HCT116 (cell line): Measurements from ENCODE around the gene TWSG1. TPM values are rescaled to one million over a fixed set of nuclear protein-coding genes. Genes with fewer than 3 reads are reported as not detected.

Experiments used
- ATAC-seq: fragments of 200-7000 bp; cut with Tn5 transposase; 2 replicates; pipeline ENCODE4 v1.9.1; 2020; ENCODE audit warnings: mild to moderate bottlenecking, moderate library complexity
- BruUV-seq: library from RNA; stranded (reverse); fragments of 400-500 nt; replicated peaks from 2 replicates; lab custom pipeline; 2021; lab: Mats Ljungman, UMichigan
- CTCF ChIA-PET: fragments of 300-600 bp; sonication (Branson Sonifier 250); formaldehyde crosslinking; loops from one replicate; lab custom pipeline; 2021; ENCODE audit warnings: antibody characterized with exemption; lab: Charles Lee
- POLR2A ChIA-PET: fragments of 300-600, 350-600 bp; sonication (Branson Sonifier 250); formaldehyde crosslinking; loops from one replicate; lab custom pipeline; 2021; ENCODE audit warnings: antibody characterized with exemption; lab: Charles Lee
- RAD21 ChIA-PET, 2 experiments: fragments of 300-600 bp; sonication (Branson Sonifier 250); formaldehyde crosslinking; loops; one replicate each; lab custom pipeline; 2023; ENCODE audit warnings: low total read pairs in 2 of 2; ENCODE audit not compliant: uncharacterized antibody in 2 of 2, unreplicated experiment in 2 of 2, low non-redundant PET in 1 of 2; lab: Charles Lee
- DNase-seq: peaks from one replicate; pipeline ENCODE4 v3.0.0-alpha.2; 2010; ENCODE audit warnings: low read depth, low spot score
- H2AFZ ChIP-seq: fragments of 200-600 bp; shearing (Covaris generic), sonication (generic); 2 replicates; pipeline ENCODE4 v1.6.1; 2017; ENCODE audit warnings: low read depth, mixed run types, mixed read lengths, antibody characterized with exemption, low read length; ENCODE audit not compliant: poor library complexity, severe bottlenecking
- H3K27ac ChIP-seq: 2 replicates; pipeline ENCODE4 v1.5.1; 2012; ENCODE audit warnings: low read depth, low read length
- H3K27me3 ChIP-seq: fragments of 200-600 bp; sonication (generic); 2 replicates; pipeline ENCODE4 v1.6.1; 2016; ENCODE audit warnings: mixed run types, low read length, mixed read lengths; ENCODE audit not compliant: insufficient read depth
- H3K36me3 ChIP-seq, 2 experiments: fragments of 200-500 bp in 1 of 2; fragments of 200-600 bp in 1 of 2; sonication (Bioruptor generic) in 1 of 2; sonication (generic) in 1 of 2; 2 replicates each; pipeline versions ENCODE4 v1.5.1 to v1.6.1; 2014 to 2016; ENCODE audit warnings: low read length in 2 of 2, inconsistent platforms in 1 of 2, mixed read lengths in 1 of 2, mixed run types in 1 of 2; ENCODE audit not compliant: insufficient read depth in 2 of 2, control insufficient read depth in 1 of 2
- H3K4me1 ChIP-seq, 2 experiments: fragments of 200-600 bp in 1 of 2; sonication (generic) in 1 of 2; 2 replicates each; pipeline versions ENCODE4 v1.5.1 to v1.6.1; 2012 to 2017; ENCODE audit warnings: low read length in 2 of 2, inconsistent platforms in 1 of 2, mild to moderate bottlenecking in 1 of 2, mixed read lengths in 1 of 2, mixed run types in 1 of 2, moderate library complexity in 1 of 2; ENCODE audit not compliant: insufficient read depth in 2 of 2, control insufficient read depth in 1 of 2
- H3K4me2 ChIP-seq: fragments of 200-600 bp; sonication (generic); 2 replicates; pipeline ENCODE4 v1.6.1; 2017; ENCODE audit warnings: mixed run types, low read length, mixed read lengths
- H3K4me3 ChIP-seq, 2 experiments: fragments of 200-600 bp in 1 of 2; sonication (generic) in 1 of 2; replicated peaks in 1 of 2; 2 replicates each; pipeline ENCODE4 v1.5.1; 2011 to 2016; ENCODE audit warnings: low read length in 2 of 2, control low read depth in 1 of 2, low read depth in 1 of 2, mild to moderate bottlenecking in 1 of 2, mixed read lengths in 1 of 2, mixed run types in 1 of 2
- H3K79me2 ChIP-seq: fragments of 200-600 bp; sonication (generic); 2 replicates; pipeline ENCODE4 v1.6.1; 2017; ENCODE audit warnings: mild to moderate bottlenecking, mixed run types, low read length, moderate library complexity, mixed read lengths; ENCODE audit not compliant: insufficient read depth
- H3K9ac ChIP-seq: fragments of 200-600 bp; sonication (generic); 2 replicates; pipeline ENCODE4 v1.6.1; 2016; ENCODE audit warnings: low read length, mixed read lengths
- H3K9me2 ChIP-seq: fragments of 200-600 bp; sonication (generic), shearing (Covaris generic); 2 replicates; pipeline ENCODE4 v1.6.1; 2017; ENCODE audit warnings: mixed run types, mild to moderate bottlenecking, moderate library complexity; ENCODE audit not compliant: insufficient read depth
- H3K9me3 ChIP-seq, 2 experiments: fragments of 200-500 bp in 1 of 2; fragments of 200-600 bp in 1 of 2; sonication (Bioruptor generic) in 1 of 2; sonication (generic) in 1 of 2; 2 replicates each; pipeline ENCODE4 v1.6.1; 2014 to 2017; ENCODE audit warnings: low read length in 2 of 2, mixed read lengths in 2 of 2, inconsistent platforms in 1 of 2, low read depth in 1 of 2, mild to moderate bottlenecking in 1 of 2, mixed run types in 1 of 2, moderate library complexity in 1 of 2; ENCODE audit not compliant: control insufficient read depth in 1 of 2, insufficient read depth in 1 of 2
- H4K20me1 ChIP-seq: fragments of 200-600 bp; sonication (generic), shearing (Covaris generic); 2 replicates; pipeline ENCODE4 v1.6.1; 2017; ENCODE audit warnings: mixed run types, mild to moderate bottlenecking, moderate library complexity; ENCODE audit not compliant: insufficient read depth
- CEBPB ChIP-seq: IDR thresholded peaks from 2 replicates; pipeline ENCODE4 v1.6.1; 2012; ENCODE audit warnings: low read depth
- EGR1 ChIP-seq: IDR thresholded peaks from 2 replicates; pipeline ENCODE4 v1.6.1; 2012; ENCODE audit warnings: low read depth
- EZH2 ChIP-seq: fragments of 200-600 bp; sonication (generic); IDR thresholded peaks from 2 replicates; pipeline ENCODE4 v1.6.1; 2017; ENCODE audit warnings: antibody characterized with exemption, mixed run types
- JUND ChIP-seq: IDR thresholded peaks from 2 replicates; pipeline ENCODE4 v1.6.1; 2012
- MAX ChIP-seq: IDR thresholded peaks from 2 replicates; pipeline ENCODE4 v1.6.1; 2012
- SIN3A ChIP-seq: IDR thresholded peaks from 2 replicates; pipeline ENCODE4 v1.6.1; 2012; ENCODE audit warnings: low read depth
- SP1 ChIP-seq: IDR thresholded peaks from 2 replicates; pipeline ENCODE4 v1.6.1; 2012; ENCODE audit warnings: low read depth
- SRF ChIP-seq: IDR thresholded peaks from 2 replicates; pipeline ENCODE4 v1.6.1; 2012; ENCODE audit warnings: low read depth
- YY1 ChIP-seq: IDR thresholded peaks from 2 replicates; pipeline ENCODE4 v1.6.1; 2011; ENCODE audit warnings: low read length, low read depth, moderate library complexity, mild to moderate bottlenecking; ENCODE audit not compliant: insufficient replicate concordance; ENCODE audit errors: extremely low read depth
- ZBTB33 ChIP-seq: IDR thresholded peaks from 2 replicates; pipeline ENCODE4 v1.6.1; 2011; ENCODE audit warnings: mild to moderate bottlenecking, low read length, moderate library complexity; ENCODE audit not compliant: insufficient replicate concordance; ENCODE audit errors: extremely low read depth
- ZFX ChIP-seq: fragments of 450-650 bp; IDR thresholded peaks from 2 replicates; pipeline ENCODE4 v1.6.1; 2017
- intact Hi-C: fragments of 100-400 bp; cut with micrococcal nuclease; formaldehyde crosslinking; loops from 2 replicates; pipeline ENCODE4 v1.10.0; 2022
- total RNA-seq: library from RNA; stranded (reverse); gene quantifications from one replicate; pipeline ENCODE4 v1.2.1, GENCODE V29; 2021; ENCODE audit not compliant: unreplicated experiment

TWSG1 gene
- total RNA-seq, 1 experiment from 2014 or later, result 35.7 TPM

- no peaks in the 10 kb centered on the region for H3K36me3 ChIP-seq
- no peaks in the 10 kb centered on the region for H3K9me2 ChIP-seq
- H3K27me3 ChIP-seq, result no peaks in the 10 kb centered on the region
- CTCF ChIA-PET, result no interaction called here
- H3K27ac ChIP-seq, result no peak overlapping the region
- no peak for TF ChIP-seq YY1
- no peak overlapping the region for H2AFZ ChIP-seq
- H3K9me3 ChIP-seq, result no peaks in the 10 kb centered on the region; a peak in 1 of 4 replicates
- no peaks in the 10 kb centered on the region for H3K4me1 ChIP-seq
- no peak overlapping the region for H3K4me3 ChIP-seq
- H3K4me2 ChIP-seq, result no peak overlapping the region
- RAD21 ChIA-PET, result no interaction called here
- POLR2A ChIA-PET, result no interaction called here
- no peak overlapping the region for H3K9ac ChIP-seq
- H4K20me1 ChIP-seq, result no peaks in the 10 kb centered on the region
- no peak for DNase-seq
- BruUV-seq, result no TSS peak
- H3K79me2 ChIP-seq, result no peaks in the 10 kb centered on the region
- intact Hi-C loops, result no loop called here
- ATAC-seq, result no peak
Measured at GRCh38 chr18:9323750-9324445, 10.7 kb upstream of the TWSG1 start.

- intact Hi-C loops, result no loop called here
Measured at GRCh38 chr18:9325716-9326115, 8.9 kb upstream of the TWSG1 start.

More at GRCh38 chr18:9325716-9326115, 8.9 kb upstream of the TWSG1 start:
- Histone ChIP-seq H2AFZ (no peak overlapping the region), H3K79me2 (no peaks in the 10 kb centered on the region), H3K9ac (no peak overlapping the region), H4K20me1 (no peaks in the 10 kb centered on the region), H3K27ac (no peak overlapping the region), H3K27me3 (no peaks in the 10 kb centered on the region), H3K36me3 (no peaks in the 10 kb centered on the region), H3K4me3 (no peak overlapping the region), H3K9me3 (no peaks in the 10 kb centered on the region; a peak in 1 of 4 replicates), H3K9me2 (no peaks in the 10 kb centered on the region), H3K4me1 (no peaks in the 10 kb centered on the region), H3K4me2 (no peak overlapping the region)
- no TSS peak for BruUV-seq
- ATAC-seq (no peak), DNase-seq (no peak)
- ChIA-PET CTCF (no interaction called here), POLR2A (no interaction called here), RAD21 (no interaction called here)
- TF ChIP-seq CEBPB (no peak), EZH2 (no peak), YY1 (no peak), SRF (no peak), SP1 (no peak), JUND (no peak), ZFX (no peak), ZBTB33 (no peak), SIN3A (no peak), EGR1 (no peak), MAX (no peak)
